ENCODE data around the gene MAP3K5.

The MAP3K5 gene

GRCh38 chr6:136749359-136749997 lies 42.8 kb downstream of the MAP3K5 start:
- DNase-seq = no peak

- DNase-seq = no peak
These were observed 44.8 kb downstream of the MAP3K5 start for GRCh38 chr6:136747507-136747906.

- DNase-seq = no peak
These were observed 47.0 kb downstream of the MAP3K5 start for GRCh38 chr6:136745300-136745699.

- no peak for DNase-seq
These were observed 47.4 kb downstream of the MAP3K5 start for GRCh38 chr6:136744889-136745288.

GRCh38 chr6:136742125-136742524 lies 50.2 kb downstream of the MAP3K5 start:
- DNase-seq = no peak

GRCh38 chr6:136740050-136740974 lies 52.0 kb downstream of the MAP3K5 start:
- no peak for DNase-seq

- DNase-seq = no peak
These were observed 52.8 kb downstream of the MAP3K5 start for GRCh38 chr6:136739501-136739900.

GRCh38 chr6:136739071-136739470 lies 53.2 kb downstream of the MAP3K5 start:
- DNase-seq = no peak

GRCh38 chr6:136738692-136739057 lies 53.6 kb downstream of the MAP3K5 start:
- no peak for DNase-seq

- no peak for DNase-seq
These were observed 54.2 kb downstream of the MAP3K5 start for GRCh38 chr6:136737871-136738691.

- no peak for DNase-seq
These were observed 54.9 kb downstream of the MAP3K5 start for GRCh38 chr6:136737374-136737844.

- DNase-seq = no peak
These were observed 55.9 kb downstream of the MAP3K5 start for GRCh38 chr6:136736281-136736960.

- DNase-seq = no peak
These were observed 57.3 kb downstream of the MAP3K5 start for GRCh38 chr6:136734977-136735376.

- DNase-seq = no peak
These were observed 59.4 kb downstream of the MAP3K5 start for GRCh38 chr6:136732889-136733288.

GRCh38 chr6:136729832-136730231 lies 62.4 kb downstream of the MAP3K5 start:
- no peak for DNase-seq

GRCh38 chr6:136728976-136729515 lies 63.2 kb downstream of the MAP3K5 start:
- no peak for DNase-seq

- DNase-seq = no peak
These were observed 64.0 kb downstream of the MAP3K5 start for GRCh38 chr6:136728033-136728939.

GRCh38 chr6:136726837-136727557 lies 65.3 kb downstream of the MAP3K5 start:
- DNase-seq = no peak

GRCh38 chr6:136725124-136725523 lies 67.2 kb downstream of the MAP3K5 start:
- DNase-seq = no peak

- DNase-seq = no peak
These were observed 68.5 kb downstream of the MAP3K5 start for GRCh38 chr6:136723780-136724179.

GRCh38 chr6:136721467-136721866 lies 70.8 kb downstream of the MAP3K5 start:
- DNase-seq = no peak
